GM12878 (cell line): Measurements from ENCODE around the gene PDGFC. TPM values are rescaled to one million over a fixed set of nuclear protein-coding genes. Genes with fewer than 3 reads are reported as not detected.

Source experiments
- ATAC-seq: fragments of 200-7000 bp; cut with Tn5 transposase; 3 replicates; pipeline ENCODE4 v1.9.1; 2020; ENCODE audit warnings: mild to moderate bottlenecking, moderate library complexity
- BruUV-seq: library from RNA; stranded (reverse); fragments of 400-500 nt; replicated peaks from 2 replicates; lab custom pipeline; 2021; lab: Mats Ljungman, UMichigan
- CTCF ChIA-PET: fragments of 300-600 bp; sonication (Branson Sonifier 250); formaldehyde crosslinking; extraction: SDS; loops from one replicate; lab custom pipeline; 2021; ENCODE audit warnings: inconsistent platforms; lab: Yijun Ruan, JAX
- POLR2A ChIA-PET: fragments of 350-600 bp; formaldehyde crosslinking; extraction: SDS; loops from one replicate; lab custom pipeline; 2021; ENCODE audit warnings: inconsistent platforms; lab: Charles Lee
- RAD21 ChIA-PET: fragments of 300-600 bp; sonication (Branson Sonifier 250); formaldehyde crosslinking; loops from one replicate; lab custom pipeline; 2023; ENCODE audit warnings: antibody characterized with exemption; ENCODE audit not compliant: unreplicated experiment; lab: Charles Lee
- SMC1A ChIA-PET: fragments of 300-600 bp; sonication (Branson Sonifier 250); formaldehyde crosslinking; loops from one replicate; lab custom pipeline; 2023; ENCODE audit not compliant: unreplicated experiment, uncharacterized antibody; lab: Charles Lee
- DNase-seq: peaks from one replicate; pipeline ENCODE4 v3.0.0-alpha.2; 2011; ENCODE audit warnings: low read depth, low spot score
- FAIRE-seq: peaks from 3 replicates; lab custom pipeline; 2011; peaks lifted over from hg19 to GRCh38; lab: Jason Lieb, UNC
- H2AFZ ChIP-seq: 2 replicates; pipeline ENCODE4 v1.6.0; 2011; ENCODE audit warnings: low read depth, low read length, control low read depth; ENCODE audit not compliant: control insufficient read depth
- H3K27ac ChIP-seq: 2 replicates; pipeline ENCODE4 v1.5.1; 2011; ENCODE audit warnings: control low read depth; ENCODE audit not compliant: control insufficient read depth, insufficient read depth
- H3K27me3 ChIP-seq, 2 experiments: replicated peaks in 1 of 2; 2 replicates each; pipeline versions ENCODE4 v1.6.0 to v1.6.1; 2011; ENCODE audit warnings: low read length in 1 of 2; ENCODE audit not compliant: control insufficient read depth in 2 of 2, insufficient read depth in 2 of 2
- H3K36me3 ChIP-seq, 2 experiments: 2 replicates each; pipeline ENCODE4 v1.5.1; 2011; ENCODE audit warnings: low read length in 1 of 2; ENCODE audit not compliant: control insufficient read depth in 2 of 2, insufficient read depth in 2 of 2
- H3K4me1 ChIP-seq: 2 replicates; pipeline ENCODE4 v1.6.1; 2011; ENCODE audit warnings: mild to moderate bottlenecking, low read length, moderate library complexity, mixed read lengths; ENCODE audit not compliant: control insufficient read depth, insufficient read depth
- H3K4me2 ChIP-seq: 2 replicates; pipeline ENCODE4 v1.6.0; 2011; ENCODE audit warnings: control low read depth; ENCODE audit not compliant: control insufficient read depth, insufficient read depth
- H3K4me3 ChIP-seq: fragments of 200-600 bp; sonication (generic); 2 replicates; pipeline ENCODE4 v1.5.1; 2016
- H3K79me2 ChIP-seq: 2 replicates; pipeline ENCODE4 v1.6.0; 2011; ENCODE audit warnings: low read length; ENCODE audit not compliant: control insufficient read depth, insufficient read depth
- H3K9ac ChIP-seq: 2 replicates; pipeline ENCODE4 v1.8.0; 2011; ENCODE audit warnings: low read length, control low read depth, mixed read lengths; ENCODE audit not compliant: control insufficient read depth, insufficient read depth
- H3K9me3 ChIP-seq: replicated peaks from 3 replicates; pipeline ENCODE4 v1.5.1; 2011; ENCODE audit warnings: mild to moderate bottlenecking, low read length; ENCODE audit not compliant: control insufficient read depth, insufficient read depth
- H4K20me1 ChIP-seq: 2 replicates; pipeline ENCODE4 v1.6.0; 2011; ENCODE audit not compliant: control insufficient read depth, insufficient read depth
- BMI1 ChIP-seq: fragments of 450-650 bp; IDR thresholded peaks from 2 replicates; pipeline ENCODE4 v1.6.1; 2016; ENCODE audit warnings: mild to moderate bottlenecking, moderate library complexity, borderline replicate concordance
- E2F8 ChIP-seq: fragments of 450-650 bp; IDR thresholded peaks from 2 replicates; pipeline ENCODE4 v1.6.1; 2018; ENCODE audit warnings: mild to moderate bottlenecking, low read depth, moderate library complexity; ENCODE audit not compliant: partially characterized antibody
- ESRRA ChIP-seq: IDR thresholded peaks from 2 replicates; pipeline ENCODE4 v1.6.1; 2012; ENCODE audit warnings: mild to moderate bottlenecking, low read length, improper control_type of control experiment
- GABPA ChIP-seq: IDR thresholded peaks from 2 replicates; pipeline ENCODE4 v1.6.1; 2014; ENCODE audit warnings: antibody characterized with exemption, low read depth, mild to moderate bottlenecking, inconsistent platforms
- IRF4 ChIP-seq: IDR thresholded peaks from 2 replicates; pipeline ENCODE4 v1.6.1; 2011; ENCODE audit warnings: low read depth, low read length
- NFIC ChIP-seq: IDR thresholded peaks from 2 replicates; pipeline ENCODE4 v1.6.1; 2012; ENCODE audit warnings: low read depth, mild to moderate bottlenecking, inconsistent platforms, low read length, moderate library complexity
- RELA ChIP-seq: fragments of 450-650 bp; IDR thresholded peaks from 2 replicates; pipeline ENCODE4 v1.8.0; 2014; ENCODE audit warnings: borderline replicate concordance; ENCODE audit not compliant: partially characterized antibody
- SMAD1 ChIP-seq: fragments of 450-650 bp; IDR thresholded peaks from 2 replicates; pipeline ENCODE4 v1.6.1; 2018; ENCODE audit warnings: mild to moderate bottlenecking, low read depth; ENCODE audit not compliant: partially characterized antibody
- USF1 ChIP-seq: IDR thresholded peaks from 2 replicates; pipeline ENCODE4 v1.6.1; 2011; ENCODE audit warnings: borderline replicate concordance, low read depth, mild to moderate bottlenecking, moderate library complexity, mixed read lengths, low read length; ENCODE audit not compliant: insufficient read depth; ENCODE audit errors: extremely low read length
- ZZZ3 ChIP-seq: IDR thresholded peaks from 2 replicates; pipeline ENCODE4 v1.6.1; 2011; ENCODE audit warnings: low read depth; ENCODE audit not compliant: control insufficient read depth, insufficient read length
- in situ Hi-C: fragments of 300-500 bp; cut with MboI; formaldehyde crosslinking; loops from 9 replicates; pipeline ENCODE4 v1.14.3; 2018; ENCODE audit warnings: mixed read lengths
- intact Hi-C: fragments of 100-400 bp; cut with micrococcal nuclease; formaldehyde crosslinking; loops from one replicate; pipeline ENCODE4 v1.14.2; 2022; ENCODE audit not compliant: unreplicated experiment
- polyA plus RNA-seq, 11 experiments: library from polyadenylated mRNA; depleted of rRNA in 4 of 11; unstranded in 6 of 11; stranded (reverse) in 5 of 11; fragments of >200 nt; fragmentation: Nextera tagmentation in 4 of 11; fragmentation: Illumina TruSeq in 1 of 11; extraction: Ambion mirVana in 4 of 11; extraction: Trizol in 1 of 11; gene quantifications; 1 replicate in 1 of 11; 2 replicates in 10 of 11; pipeline versions ENCODE4 v1.2.1 to v1.2.3, GENCODE V29; 2011 to 2016; ENCODE audit warnings: inconsistent platforms in 2 of 11, missing spikeins in 2 of 11, low read depth in 1 of 11
- total RNA-seq, 4 experiments: library from RNA; depleted of rRNA in 3 of 4; stranded (reverse); fragments of >200 nt in 3 of 4; fragmentation: Illumina TruSeq in 1 of 4; extraction: Trizol in 1 of 4; gene quantifications; 2 replicates each; pipeline versions ENCODE4 v1.2.1 to v1.2.3, GENCODE V29; 2013 to 2021

The PDGFC gene
- total and polyA plus RNA-seq, 10 of the 15 experiments (the other 5 are each of a cell fraction or from before 2014, with no cell fraction given) = 0.02 to 0.18 TPM; not detected in 8

DNA sequence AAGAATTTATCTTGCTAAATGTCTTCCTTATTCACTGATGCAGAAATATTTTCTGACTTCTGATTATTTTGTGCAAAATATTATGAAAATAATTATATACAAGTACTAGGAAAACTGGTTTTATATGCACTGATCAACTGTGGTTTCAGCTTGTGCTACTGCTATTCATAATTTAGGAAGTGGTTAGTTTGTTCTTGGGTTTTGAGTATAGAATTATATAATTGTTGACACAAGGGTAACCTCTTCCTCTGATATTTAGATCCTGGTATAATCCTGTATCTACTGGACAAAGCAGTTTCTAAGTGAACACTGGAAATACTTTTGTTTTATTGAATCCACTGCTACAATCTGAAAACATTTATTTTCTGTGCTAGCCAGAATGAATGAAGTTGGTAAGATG lies 182.8 kb downstream of the PDGFC start:
- ATAC-seq (no peak), DNase-seq (no peak), FAIRE-seq (no peak)
- Histone ChIP-seq H3K36me3 (no peaks in the 10 kb centered on the region), H3K27me3 (no peaks in the 10 kb centered on the region), H3K27ac (no peak overlapping the region), H3K9me3 (no peaks in the 10 kb centered on the region), H4K20me1 (no peaks in the 10 kb centered on the region), H3K4me3 (no peak overlapping the region), H2AFZ (no peak overlapping the region), H3K9ac (no peak overlapping the region), H3K4me2 (no peak overlapping the region), H3K4me1 (no peaks in the 10 kb centered on the region), H3K79me2 (no peaks in the 10 kb centered on the region)
- intact Hi-C loops (no loop called here), in situ Hi-C loops (no loop called here)
- ChIA-PET SMC1A (interaction anchor here (0.8 to 1.9 kb wide), 5 partner anchors 9 to 128 kb away, joined by 3 to 10 read pairs (median 4); no protein-coding TSS in a partner anchor), POLR2A (interaction anchor here (1.3 kb wide), 1 partner anchor 15 kb away, joined by 4 read pairs; no protein-coding TSS in a partner anchor), RAD21 (no interaction called here), CTCF (interaction anchor here (1.0 to 1.3 kb wide), 2 partner anchors 12 to 20 kb away, joined by 4 read pairs; no protein-coding TSS in a partner anchor)
- BruUV-seq = no TSS peak
- TF ChIP-seq SMAD1 (no peak), ESRRA (no peak), GABPA (no peak), BMI1 (no peak), E2F8 (no peak), RELA (no peak), IRF4 (no peak), USF1 (no peak), ZZZ3 (no peak), NFIC (no peak)
